DMS53 treated with DMSO at 0.1 percent for 48 hours (cell line): ENCODE results near the gene EPB41L5.
A peak's percentile ranks its signal among the peaks of the same experiment; 100 is the strongest.
"Not testable (repeated sequence)": the region's sequence is repeated elsewhere in the genome, so short reads cannot be mapped to it uniquely, and the experiment has no call there.

ENCODE experiments used
- DNase-seq: peaks from one replicate; lab custom pipeline; 2025; ENCODE audit not compliant: unreplicated experiment; lab: John Stamatoyannopoulos, UW

Gene EPB41L5

DNA sequence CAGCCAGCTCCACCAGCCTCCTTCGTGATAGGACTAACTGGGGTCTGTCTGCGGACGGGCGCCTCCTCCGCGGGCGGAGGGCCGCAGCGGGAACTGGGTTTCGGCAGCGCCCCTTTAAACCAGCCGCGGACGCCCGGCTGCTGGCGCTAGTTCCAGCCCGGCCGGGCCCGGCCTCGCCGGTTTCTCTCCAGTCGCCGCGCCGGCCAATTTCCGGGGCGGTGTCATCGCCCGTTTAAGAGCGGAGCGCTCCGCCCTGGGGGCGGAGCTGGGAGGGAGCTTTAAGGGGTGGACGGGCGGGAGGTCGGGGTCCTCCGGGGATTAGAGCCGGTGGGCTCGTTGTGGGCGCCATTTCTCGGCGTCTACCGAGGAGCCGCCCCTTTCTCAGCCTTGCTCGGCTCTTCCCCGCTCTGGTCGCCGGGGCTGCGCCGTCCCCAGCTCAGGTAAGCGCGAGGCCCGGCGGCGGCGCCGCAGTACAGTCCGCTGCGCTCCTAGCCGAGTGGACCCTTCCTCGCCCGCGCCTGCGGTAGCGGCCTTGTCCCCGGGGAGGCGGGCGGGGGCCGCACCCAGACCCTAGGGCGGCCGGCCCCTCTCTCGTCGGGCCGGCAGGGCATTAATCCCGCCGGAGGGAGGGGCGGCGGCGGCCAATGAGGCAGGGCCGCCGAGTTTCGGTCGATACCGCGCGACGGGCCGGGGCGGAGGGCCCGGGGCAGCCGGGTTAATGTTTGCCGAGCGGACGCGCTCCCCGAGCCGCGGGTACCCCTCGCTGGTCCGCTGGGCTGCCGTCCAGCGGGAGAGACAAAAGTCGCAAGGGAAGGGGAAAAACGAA, at the start of gene EPB41L5:
Gene EPB41L5 (plus strand): TSS at position 307 of the 826 bp plus-strand sequence. CDS start 6,008 bp downstream, outside the sequence.
- peak; percentile 86 for DNase-seq

DNA sequence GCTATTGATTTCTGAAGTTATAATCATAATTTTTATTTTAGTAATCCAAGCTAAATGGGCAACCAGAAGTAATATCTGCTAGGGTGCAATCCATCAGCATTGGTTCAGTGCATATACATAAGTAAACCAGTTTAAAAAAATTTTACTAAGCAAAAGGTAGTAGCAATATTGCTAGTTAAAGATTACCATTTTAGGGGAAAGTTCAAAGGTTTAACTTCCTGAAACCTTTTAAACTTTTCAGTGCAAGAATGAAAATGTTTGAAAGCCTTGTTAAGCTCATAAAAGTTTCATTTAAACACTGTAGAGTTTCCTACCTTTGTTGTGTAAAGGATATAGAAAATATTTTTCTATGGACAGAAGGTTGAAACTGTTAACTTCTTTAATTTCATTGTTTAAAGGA, 31.0 kb upstream of the EPB41L5 start:
- DNase-seq = no peak

DNA sequence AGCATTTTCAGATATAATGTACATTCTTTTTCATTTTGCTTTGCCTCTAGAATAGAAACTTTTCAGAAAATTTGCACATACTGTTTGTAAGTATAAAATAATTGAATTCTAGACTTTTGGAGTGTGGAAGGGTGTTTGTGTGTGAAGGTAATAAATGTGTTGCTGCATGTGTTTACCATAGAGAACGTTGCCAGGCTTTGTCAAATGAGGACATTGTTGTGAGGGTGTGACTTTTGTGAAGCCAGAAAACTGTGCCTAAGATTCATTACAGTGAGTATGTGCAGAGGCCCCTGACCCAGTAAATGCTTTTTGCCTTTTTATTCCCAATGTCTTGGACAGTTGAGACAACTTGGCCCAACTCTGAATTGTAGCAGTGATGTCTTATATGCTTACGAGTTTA, 30.4 kb upstream of the EPB41L5 start:
- no peak for DNase-seq

DNA sequence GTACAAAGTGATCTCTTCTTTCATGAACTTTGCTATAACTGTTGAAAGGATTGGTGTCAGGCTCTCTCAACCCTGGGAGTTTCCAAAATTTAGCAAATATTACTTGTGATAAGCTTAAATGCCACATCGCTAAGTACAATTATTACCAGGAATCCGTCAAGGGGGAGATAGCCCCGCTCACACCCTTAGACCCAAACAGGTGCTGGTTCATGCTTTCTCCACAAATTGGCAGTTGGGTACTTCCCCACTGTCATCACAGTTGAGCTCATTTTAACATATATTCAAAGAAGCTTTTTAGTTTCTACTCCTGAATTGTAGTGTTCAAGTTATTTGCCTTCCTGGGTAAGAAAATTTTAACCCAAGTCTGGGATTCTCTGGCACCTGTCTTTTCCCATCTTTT, 29.8 kb upstream of the EPB41L5 start:
- no peak for DNase-seq

DNA sequence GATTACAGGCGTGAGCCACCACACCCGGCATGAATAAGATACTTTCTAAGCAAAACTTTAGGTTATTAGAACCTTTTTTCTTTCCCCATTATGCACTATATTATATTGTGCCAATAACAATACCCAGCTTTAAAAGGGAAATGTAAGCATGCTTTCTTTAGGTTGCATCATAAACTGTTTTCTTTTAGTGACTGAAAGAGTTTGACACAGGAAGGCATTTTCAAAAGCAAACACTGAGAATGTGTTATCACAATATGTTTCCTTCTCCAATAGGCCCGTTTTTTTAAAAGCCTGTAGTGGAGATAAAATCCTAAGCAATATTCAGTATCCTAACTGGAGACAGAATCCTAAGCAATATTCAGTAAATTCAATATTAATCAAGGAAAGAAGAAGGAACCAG, 16.7 kb upstream of the EPB41L5 start:
- no peak for DNase-seq

DNA sequence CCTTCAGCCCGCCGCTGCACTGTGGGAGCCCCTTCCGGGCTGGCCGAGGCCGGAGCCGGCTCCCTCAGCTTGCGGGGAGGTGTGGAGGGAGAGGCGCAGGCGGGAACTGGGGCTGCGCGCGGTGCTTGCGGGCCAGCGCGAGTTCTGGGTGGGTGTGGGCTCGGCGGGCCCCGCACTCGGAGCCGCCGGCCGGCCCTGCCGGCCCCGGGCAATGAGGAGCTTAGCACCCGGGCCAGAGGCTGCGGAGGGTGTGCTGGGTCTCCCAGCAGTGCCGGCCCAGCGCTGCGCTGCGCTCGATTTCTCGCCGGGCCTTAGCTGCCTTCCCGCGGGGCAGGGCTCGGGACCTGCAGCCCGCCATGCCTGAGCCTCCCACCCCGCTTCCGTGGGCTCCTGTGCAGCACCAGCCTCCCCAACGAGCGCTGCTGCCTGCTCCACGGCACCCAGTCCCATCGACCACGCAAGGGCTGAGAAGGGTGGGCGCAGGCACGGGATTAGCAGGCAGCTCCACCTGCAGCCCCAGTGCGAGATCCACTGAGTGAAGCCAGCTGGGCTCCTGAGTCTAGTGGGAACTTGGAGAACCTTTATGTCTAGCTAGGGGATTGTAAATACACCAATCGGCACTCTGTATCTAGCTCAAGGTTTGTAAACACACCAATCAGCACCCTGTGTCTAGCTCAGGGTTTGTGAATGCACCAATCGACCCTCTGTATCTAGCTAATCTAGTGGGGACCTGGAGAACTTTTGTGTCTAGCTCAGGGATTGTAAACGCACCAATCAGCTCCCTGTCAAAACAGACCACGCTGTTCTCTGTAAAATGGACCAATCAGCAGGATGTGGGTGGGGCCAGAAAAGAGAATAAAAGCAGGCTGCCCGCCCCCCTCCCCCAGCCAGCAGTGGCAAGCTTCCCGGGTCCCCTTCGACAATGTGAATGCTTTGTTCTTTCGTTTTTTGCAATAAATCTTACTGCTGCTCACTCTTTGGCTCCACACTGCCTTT, 15.7 kb upstream of the EPB41L5 start:
- not testable (repeated sequence) for DNase-seq

DNA sequence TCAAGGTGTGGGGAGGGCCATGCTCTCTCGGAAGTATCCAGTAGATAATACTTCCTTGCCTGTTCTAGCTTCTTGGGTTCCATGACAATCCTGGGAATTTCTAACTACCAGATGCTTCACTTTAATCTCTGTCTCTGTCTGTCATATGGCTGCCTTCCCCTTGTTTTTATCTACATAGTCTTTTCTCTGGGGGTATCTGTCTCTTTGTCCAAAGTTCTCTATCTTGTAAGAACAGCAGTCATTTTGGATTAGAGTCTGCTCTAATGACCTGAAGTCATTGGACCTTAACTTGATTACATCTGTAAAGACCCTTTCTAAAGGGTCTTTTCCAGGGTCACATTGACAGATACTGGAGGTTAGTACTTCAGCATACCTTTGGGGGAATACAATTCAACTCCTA, 11.4 kb upstream of the EPB41L5 start:
- DNase-seq = no peak

DNA sequence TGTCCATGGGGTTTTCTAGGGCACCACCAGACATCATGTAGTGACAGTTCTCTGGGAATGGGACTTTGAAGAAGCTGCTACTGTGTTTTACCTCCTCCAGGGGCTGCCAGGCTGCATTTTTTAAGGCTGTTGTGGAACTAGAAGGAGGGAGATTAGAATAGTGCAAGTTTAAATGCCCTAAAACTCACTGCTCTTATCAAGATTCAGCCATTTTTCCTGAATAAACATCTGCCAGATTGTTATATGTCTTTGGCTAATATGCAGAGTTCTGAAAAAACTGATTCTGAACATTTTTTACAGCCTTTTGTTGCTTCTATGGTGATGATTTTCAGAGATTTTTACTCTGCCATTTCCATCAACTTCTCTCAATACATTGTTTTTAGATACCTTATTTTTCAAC, 8.6 kb upstream of the EPB41L5 start:
- DNase-seq = no peak

DNA sequence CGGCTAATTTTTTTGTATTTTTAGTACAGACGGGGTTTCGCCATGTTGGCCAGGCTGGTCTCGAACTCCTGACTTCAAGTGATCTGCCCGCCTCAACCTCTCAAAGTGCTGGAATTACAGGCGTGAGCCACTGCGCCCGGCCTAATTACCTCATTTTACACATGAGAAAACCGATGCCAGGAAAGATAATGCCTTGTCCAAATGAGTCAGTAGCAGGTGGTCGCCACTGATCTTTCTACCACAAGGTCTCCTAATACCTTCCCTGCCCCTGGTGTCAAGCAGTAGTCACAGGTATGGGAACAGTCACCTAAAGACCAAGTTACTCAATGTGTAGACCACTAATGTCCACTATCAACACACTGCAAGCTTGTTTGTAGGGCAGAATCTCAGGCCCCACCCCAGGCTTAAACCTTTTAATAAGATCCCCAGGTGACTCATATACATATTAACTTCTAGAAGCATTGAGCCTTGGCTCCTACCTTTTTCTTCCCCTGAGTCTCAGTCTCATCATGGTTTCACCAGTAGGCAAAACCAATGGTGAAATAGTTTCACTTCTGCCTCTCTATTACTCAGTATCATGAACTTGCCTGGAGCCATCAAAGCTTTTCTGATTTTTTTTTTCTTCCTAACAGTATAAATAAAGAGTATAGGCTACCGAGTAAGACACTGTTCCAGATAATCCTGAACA, 6.9 kb upstream of the EPB41L5 start:
- DNase-seq = no peak

DNA sequence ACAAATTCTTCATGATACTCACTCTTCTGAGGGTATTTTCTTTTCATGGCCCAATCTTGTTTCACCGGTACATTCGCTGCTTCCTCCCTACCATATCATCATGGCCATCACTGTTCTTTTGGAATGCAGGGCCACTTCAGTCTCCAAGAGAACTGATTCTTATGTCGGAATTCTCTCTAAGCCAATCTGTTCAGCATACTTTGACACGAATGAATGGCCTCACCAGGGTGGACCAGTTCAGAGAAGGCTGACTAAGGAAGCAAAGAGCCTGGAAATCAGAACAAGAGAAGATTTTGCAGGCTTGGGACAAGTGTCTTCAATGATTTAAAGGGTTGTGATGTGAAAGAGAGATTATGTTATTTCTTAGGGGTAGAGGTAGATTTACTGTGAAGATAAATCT, 5.0 kb upstream of the EPB41L5 start:
- no peak for DNase-seq

DNA sequence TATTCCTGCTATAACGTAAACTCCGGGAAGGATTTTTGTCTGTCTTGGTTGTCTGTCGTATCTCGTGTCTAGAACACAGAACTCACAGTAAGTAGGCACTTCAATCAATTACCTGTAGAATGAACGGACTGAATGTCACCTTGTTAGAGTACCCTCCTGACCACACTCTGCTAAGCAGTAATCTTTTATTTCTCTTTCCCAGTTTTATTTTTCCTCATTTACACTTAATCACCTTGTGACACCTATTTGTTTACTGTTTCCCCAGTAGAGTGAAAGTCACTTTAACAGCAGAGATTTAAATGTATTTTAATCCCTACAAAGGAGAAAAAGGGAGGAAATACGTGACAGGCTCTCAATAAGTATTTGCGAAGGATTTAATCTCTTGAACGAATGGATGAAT, 514 bp upstream of the EPB41L5 start:
- no peak for DNase-seq

DNA sequence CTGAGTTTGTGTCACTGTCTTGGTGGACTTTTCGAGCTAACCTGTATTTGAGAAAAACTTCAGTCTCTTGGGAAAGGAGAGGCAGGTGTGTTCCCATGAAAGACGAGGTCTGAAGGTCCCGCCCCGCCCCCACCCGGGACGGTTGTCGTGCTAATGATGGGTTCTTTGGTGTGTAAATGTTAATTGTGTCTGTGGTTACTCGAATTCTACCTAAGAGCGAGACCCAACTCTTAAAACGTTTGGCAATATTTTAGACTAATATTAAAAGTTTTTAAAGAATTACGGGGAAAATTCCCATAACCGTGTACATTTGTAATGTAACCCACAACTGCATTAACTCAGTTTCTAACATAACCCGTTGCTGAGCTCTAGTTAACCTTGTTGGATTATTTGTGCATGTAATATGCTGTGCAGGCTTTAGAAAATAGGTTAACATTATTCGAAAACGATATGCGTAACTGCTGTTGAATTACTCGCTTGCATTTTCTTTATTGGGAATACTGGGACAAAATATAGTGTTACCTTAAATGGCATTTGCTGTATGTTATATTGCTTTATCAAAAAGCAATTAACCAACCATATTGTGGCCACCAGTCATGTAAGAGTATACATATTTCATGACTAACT, 833 bp downstream of the EPB41L5 start:
- DNase-seq = peak; percentile 29

DNA sequence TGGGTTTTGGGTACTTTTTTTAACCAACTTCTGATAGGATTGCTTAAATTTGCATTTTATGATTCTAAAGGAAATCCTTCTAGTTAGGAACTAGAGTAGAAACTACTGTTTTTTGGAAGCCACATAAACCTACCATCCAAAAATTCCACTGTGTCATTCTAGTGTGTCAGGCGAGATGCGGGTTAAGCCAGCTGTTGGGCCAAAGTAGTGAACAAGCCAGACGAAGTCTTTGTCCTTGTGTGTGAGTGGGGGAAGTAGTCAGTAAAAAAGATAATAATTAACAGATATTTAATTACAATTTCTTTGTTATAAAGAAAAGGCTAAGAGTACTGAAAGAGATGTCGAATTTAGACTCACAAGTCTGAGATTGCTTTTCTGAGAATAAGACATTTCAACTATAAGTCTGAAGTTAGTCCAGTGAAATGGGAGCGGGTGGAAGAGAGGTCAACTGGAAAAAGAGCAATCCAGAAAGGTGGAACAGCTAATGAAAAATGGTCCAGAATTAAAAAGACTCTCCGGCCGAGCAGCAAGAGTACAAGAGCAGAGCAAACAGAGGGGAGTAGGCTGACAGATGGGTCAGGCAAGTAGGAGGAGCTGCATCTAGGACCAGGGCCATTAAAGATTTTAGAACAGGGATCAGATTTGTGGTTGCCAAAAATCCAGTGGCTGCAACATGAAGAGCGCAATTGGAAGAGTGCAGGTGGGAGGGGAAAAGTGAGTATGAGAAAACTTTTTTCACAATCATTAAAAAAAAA, 1.5 kb downstream of the EPB41L5 start:
- no peak for DNase-seq

DNA sequence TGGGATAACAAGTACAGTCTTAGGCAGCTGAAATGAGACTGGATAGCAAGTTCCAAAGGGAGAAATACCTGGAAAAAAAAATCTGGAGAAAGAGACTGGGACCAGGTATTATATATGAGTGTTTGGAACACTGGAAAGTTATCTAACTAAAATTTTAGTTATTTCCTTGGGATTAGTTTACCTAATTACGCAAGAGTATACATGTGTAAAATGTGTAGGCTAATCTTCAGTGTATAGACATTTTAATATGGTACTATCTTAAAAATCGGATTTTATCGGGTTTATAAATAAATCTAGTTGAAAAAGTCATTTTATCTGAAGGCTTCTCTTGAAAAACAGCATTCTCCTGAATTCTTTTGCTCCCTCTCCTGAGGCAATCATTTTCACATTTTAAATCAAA, 3.9 kb downstream of the EPB41L5 start:
- no peak for DNase-seq

DNA sequence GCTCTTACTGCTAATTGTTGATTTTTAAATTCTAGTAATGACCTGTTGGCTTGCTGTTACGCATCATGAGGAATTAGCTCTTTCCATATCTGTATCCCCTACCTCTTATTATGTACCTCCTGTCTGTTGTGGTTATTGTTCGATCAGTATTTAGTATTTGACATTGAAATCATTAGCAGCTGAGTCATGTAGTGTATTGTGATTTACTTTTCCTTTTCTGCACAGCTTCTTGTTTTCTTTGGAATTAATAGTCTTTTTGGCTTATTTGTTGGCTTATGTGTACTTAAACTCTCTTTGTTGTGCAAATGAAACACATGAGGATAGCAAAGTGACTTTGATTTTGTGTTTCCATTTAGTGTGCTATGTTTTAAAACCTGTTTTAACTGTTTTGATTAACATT, 4.3 kb downstream of the EPB41L5 start:
- DNase-seq = no peak

DNA sequence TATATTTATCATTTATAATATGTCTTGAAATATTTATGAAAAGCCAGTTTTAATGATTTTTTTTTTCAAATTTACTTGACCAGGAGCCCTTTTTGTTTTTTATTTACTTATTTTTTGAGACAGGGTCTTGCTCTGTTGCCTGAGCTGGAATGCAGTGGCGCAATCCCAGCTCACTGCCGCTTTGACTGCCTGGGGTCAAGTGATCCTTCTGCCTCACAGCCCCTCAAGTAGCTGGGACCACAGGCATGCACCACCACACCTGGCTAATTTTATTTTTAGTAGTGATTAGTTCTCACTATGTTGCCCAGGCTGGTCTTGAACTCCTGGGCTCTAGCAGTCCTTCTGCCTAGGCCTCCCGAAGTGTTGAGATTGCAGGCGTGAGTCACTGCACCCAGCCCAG, 5.7 kb downstream of the EPB41L5 start:
- no peak for DNase-seq

DNA sequence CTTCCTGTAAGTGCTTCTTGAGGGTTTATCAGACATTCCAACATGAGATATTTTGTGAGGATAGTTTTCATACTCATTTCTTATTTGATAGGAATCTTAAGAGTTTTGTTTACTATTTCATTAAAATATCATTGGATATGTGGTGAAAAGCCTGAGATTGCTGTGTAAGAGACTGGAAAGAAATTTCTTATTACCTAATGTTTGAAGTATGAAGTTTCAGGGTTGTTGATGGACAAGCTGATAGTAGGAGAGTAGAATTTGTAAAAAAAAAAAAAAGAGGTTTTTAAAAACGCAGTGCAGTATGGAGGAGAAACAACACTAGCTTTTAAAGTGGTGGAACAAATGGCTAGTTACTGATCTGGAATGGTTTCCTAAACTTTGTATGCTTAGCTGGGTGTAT, 7.7 kb downstream of the EPB41L5 start:
- DNase-seq = no peak

DNA sequence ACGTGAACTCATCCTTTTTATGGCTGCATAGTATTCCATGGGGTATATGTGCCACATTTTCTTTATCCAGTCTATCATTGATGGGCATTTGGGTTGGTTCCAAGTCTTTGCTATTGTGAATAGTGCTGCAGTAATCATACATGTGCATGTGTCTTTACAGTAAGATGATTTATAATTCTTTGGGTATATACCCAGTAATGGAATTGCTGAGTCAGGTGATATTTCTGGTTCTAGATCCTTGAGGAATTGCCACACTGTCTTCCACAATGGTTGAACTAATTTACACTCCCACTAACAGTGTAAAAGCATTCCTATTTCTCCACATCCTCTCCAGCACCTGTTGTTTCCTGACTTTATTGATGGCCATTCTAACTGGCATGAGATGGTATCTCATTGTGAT, 9.6 kb downstream of the EPB41L5 start:
- DNase-seq = not testable (repeated sequence)

DNA sequence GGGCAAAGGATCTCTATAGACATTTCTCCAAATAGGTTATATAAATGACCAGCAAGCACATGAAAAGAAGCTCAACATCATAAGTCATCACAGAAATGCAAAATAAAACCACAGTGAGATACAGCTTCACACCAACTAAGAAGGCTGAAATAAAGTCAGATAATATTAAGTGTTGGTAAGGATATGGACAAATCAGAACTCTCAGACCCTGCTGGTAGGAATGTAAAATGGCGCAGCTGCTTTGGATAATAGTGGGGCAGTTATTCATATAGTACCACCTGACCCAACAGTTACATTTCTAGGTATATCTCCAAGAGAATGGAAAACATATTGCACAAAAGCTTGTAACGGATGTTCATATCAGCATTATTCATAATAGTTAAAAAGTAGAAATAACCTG, 14.0 kb downstream of the EPB41L5 start:
- no peak for DNase-seq

DNA sequence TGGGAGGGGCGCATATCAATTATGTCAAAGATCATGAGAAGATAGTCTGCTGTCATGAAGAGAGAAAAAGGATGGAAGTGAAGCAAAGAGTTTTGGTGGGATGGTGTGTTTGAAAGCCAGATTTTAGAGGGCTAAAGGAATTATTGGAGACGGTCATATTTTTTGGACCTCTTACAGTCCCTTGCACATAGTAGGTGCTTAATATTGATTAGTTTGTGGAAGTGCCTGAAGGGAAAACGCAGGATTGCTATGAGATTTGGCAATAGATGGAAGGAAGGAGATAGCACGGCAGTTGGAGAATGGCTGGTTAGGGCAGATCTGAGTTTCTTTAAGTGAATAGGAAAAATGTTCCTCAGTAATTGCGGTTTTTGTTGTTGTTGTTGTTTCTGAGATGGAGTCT, 15.9 kb downstream of the EPB41L5 start:
- no peak for DNase-seq
